ENCODE data around the gene ASPG. TPM values are rescaled to one million over a fixed set of nuclear protein-coding genes. Genes with fewer than 3 reads are reported as not detected.

ASPG gene
- polyA plus RNA-seq, 1 donor from 2014 or later: 0.16 TPM

DNA sequence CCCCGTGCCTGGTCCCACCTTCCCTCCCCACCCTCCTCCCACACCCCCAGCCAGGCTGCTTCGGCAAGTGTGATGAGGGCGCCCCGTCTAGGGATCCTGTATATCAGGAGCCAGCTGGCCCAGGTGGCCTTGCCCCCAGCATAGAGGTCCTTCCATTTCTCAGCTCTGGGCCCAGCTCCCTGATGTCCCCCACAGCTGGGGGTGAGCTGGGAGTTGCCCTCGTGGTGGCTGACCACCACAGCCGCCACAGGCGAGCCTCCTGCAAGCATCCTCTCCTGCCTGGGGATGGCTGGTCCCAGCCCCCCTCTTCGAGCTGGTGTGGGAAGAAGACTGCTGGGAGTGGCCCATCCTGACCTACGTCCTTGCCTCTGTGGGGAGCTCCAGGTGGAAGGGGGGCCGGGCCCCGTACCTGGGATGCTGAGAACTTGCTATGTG lies 7.4 kb downstream of the ASPG start:
- H3K9me2 ChIP-seq (ENCODE audit: insufficient read depth, low read length): no peaks in the 10 kb centered on the region
- H4K20me1 ChIP-seq (ENCODE audit: insufficient read depth): no peaks in the 10 kb centered on the region
- TF ChIP-seq, protein P1, sequence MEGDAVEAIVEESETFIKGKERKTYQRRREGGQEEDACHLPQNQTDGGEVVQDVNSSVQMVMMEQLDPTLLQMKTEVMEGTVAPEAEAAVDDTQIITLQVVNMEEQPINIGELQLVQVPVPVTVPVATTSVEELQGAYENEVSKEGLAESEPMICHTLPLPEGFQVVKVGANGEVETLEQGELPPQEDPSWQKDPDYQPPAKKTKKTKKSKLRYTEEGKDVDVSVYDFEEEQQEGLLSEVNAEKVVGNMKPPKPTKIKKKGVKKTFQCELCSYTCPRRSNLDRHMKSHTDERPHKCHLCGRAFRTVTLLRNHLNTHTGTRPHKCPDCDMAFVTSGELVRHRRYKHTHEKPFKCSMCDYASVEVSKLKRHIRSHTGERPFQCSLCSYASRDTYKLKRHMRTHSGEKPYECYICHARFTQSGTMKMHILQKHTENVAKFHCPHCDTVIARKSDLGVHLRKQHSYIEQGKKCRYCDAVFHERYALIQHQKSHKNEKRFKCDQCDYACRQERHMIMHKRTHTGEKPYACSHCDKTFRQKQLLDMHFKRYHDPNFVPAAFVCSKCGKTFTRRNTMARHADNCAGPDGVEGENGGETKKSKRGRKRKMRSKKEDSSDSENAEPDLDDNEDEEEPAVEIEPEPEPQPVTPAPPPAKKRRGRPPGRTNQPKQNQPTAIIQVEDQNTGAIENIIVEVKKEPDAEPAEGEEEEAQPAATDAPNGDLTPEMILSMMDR (IDR thresholded peaks at IDR 0.05; ENCODE audit: poor library complexity, severe bottlenecking): no peak
- TF ChIP-seq TAF1 (IDR thresholded peaks at IDR 0.05; ENCODE audit: low read depth) (no peak), MXI1 (conservative IDR thresholded peaks at IDR 0.05; ENCODE audit: poor library complexity, severe bottlenecking) (no peak), EP300 (conservative IDR thresholded peaks at IDR 0.05; ENCODE audit: poor library complexity, severe bottlenecking) (no peak), EZH2 (IDR thresholded peaks at IDR 0.05; ENCODE audit: borderline replicate concordance, insufficient read depth, low read length, poor library complexity, severe bottlenecking) (no peak), POLR2AphosphoS5 (IDR thresholded peaks at IDR 0.05) (no peak), SMC3 (conservative IDR thresholded peaks at IDR 0.05; ENCODE audit: poor library complexity) (no peak), RAD21 (conservative IDR thresholded peaks at IDR 0.05) (no peak)
- TF ChIP-seq, protein P2, sequence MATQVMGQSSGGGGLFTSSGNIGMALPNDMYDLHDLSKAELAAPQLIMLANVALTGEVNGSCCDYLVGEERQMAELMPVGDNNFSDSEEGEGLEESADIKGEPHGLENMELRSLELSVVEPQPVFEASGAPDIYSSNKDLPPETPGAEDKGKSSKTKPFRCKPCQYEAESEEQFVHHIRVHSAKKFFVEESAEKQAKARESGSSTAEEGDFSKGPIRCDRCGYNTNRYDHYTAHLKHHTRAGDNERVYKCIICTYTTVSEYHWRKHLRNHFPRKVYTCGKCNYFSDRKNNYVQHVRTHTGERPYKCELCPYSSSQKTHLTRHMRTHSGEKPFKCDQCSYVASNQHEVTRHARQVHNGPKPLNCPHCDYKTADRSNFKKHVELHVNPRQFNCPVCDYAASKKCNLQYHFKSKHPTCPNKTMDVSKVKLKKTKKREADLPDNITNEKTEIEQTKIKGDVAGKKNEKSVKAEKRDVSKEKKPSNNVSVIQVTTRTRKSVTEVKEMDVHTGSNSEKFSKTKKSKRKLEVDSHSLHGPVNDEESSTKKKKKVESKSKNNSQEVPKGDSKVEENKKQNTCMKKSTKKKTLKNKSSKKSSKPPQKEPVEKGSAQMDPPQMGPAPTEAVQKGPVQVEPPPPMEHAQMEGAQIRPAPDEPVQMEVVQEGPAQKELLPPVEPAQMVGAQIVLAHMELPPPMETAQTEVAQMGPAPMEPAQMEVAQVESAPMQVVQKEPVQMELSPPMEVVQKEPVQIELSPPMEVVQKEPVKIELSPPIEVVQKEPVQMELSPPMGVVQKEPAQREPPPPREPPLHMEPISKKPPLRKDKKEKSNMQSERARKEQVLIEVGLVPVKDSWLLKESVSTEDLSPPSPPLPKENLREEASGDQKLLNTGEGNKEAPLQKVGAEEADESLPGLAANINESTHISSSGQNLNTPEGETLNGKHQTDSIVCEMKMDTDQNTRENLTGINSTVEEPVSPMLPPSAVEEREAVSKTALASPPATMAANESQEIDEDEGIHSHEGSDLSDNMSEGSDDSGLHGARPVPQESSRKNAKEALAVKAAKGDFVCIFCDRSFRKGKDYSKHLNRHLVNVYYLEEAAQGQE (IDR thresholded peaks at IDR 0.05; ENCODE audit: borderline replicate concordance): no peak
- H3K79me2 ChIP-seq (replicated peaks; ENCODE audit: insufficient read depth, low read length): no peaks in the 10 kb centered on the region
- no peaks in the 10 kb centered on the region for H3K27me3 ChIP-seq (ENCODE audit: insufficient read depth, low read depth, low read length)
- no peaks in the 10 kb centered on the region for H3K9me3 ChIP-seq (ENCODE audit: low read length)
- no peak overlapping the region for H3K27ac ChIP-seq (ENCODE audit: low read length)
- H3K4me3 ChIP-seq (ENCODE audit: low read length): no peak overlapping the region
- H3F3A ChIP-seq (ENCODE audit: insufficient read depth, low read length, poor library complexity, severe bottlenecking): no peaks in the 10 kb centered on the region
- no peak overlapping the region for H3K4me2 ChIP-seq (ENCODE audit: low read length)
- no peaks in the 10 kb centered on the region for H3K36me3 ChIP-seq (ENCODE audit: insufficient read depth, low read length)
- no peak overlapping the region for H2AFZ ChIP-seq (ENCODE audit: low read depth, low read length)
- no peak overlapping the region for H3K9ac ChIP-seq (ENCODE audit: low read length)

DNA sequence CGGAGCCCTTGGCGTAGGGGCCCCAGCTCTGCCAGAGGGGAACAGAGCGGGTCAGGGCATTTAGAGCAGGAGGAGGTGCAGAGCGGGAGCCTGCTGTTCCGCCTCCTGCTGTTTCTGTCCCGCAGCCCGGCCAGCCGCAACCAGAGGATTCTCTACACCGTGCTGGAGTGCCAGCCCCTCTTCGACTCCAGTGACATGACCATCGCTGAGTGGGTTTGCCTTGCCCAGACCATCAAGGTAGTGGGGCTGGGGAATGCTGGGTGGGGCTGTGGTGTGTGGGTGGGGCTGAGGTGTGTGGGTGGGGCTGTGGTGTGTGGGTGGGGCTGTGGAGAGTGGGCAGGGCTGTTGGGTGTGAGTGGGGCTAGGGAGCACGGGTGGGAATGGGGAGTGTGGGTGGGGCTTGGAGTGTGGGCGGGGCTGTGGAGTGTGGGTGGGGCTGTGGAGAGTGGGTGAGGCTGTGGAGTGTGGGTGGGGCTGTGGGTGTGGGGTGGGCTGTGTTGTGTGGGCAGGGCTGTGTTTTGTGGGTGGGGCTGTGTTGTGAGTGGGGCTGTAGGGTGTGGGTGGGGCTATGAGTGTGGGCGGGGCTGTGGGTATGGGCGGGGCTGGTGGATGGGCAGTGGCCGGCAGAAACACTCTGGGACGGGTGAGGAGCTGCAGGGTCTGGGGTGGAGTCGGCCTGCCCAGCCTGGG lies 8.0 kb downstream of the ASPG start:
- Histone ChIP-seq H2AFZ (ENCODE audit: low read depth, low read length) (no peak overlapping the region), H3K79me2 (replicated peaks; ENCODE audit: insufficient read depth, low read length) (no peaks in the 10 kb centered on the region), H3K27ac (ENCODE audit: low read length) (no peak overlapping the region), H3K9me3 (ENCODE audit: low read length) (no peaks in the 10 kb centered on the region), H3K36me3 (ENCODE audit: insufficient read depth, low read length) (no peaks in the 10 kb centered on the region), H3K4me3 (ENCODE audit: low read length) (no peak overlapping the region), H3F3A (ENCODE audit: insufficient read depth, low read length, poor library complexity, severe bottlenecking) (no peaks in the 10 kb centered on the region), H3K9me2 (ENCODE audit: insufficient read depth, low read length) (no peaks in the 10 kb centered on the region), H4K20me1 (ENCODE audit: insufficient read depth) (no peaks in the 10 kb centered on the region), H3K4me2 (ENCODE audit: low read length) (no peak overlapping the region), H3K27me3 (ENCODE audit: insufficient read depth, low read depth, low read length) (no peaks in the 10 kb centered on the region), H3K9ac (ENCODE audit: low read length) (no peak overlapping the region)
- TF ChIP-seq EZH2 (IDR thresholded peaks at IDR 0.05; ENCODE audit: borderline replicate concordance, insufficient read depth, low read length, poor library complexity, severe bottlenecking): no peak
- no peak for TF ChIP-seq TAF1 (IDR thresholded peaks at IDR 0.05; ENCODE audit: low read depth)
- TF ChIP-seq, protein P1 (IDR thresholded peaks at IDR 0.05; ENCODE audit: poor library complexity, severe bottlenecking): no peak

All from neural cell (in vitro differentiated cells).